ENCODE results near the gene AMZ1. TPM values are rescaled to one million over a fixed set of nuclear protein-coding genes. Genes with fewer than 3 reads are reported as not detected.

AMZ1 gene
- polyA plus RNA-seq, 1 donor, result 0.34 TPM

DNA sequence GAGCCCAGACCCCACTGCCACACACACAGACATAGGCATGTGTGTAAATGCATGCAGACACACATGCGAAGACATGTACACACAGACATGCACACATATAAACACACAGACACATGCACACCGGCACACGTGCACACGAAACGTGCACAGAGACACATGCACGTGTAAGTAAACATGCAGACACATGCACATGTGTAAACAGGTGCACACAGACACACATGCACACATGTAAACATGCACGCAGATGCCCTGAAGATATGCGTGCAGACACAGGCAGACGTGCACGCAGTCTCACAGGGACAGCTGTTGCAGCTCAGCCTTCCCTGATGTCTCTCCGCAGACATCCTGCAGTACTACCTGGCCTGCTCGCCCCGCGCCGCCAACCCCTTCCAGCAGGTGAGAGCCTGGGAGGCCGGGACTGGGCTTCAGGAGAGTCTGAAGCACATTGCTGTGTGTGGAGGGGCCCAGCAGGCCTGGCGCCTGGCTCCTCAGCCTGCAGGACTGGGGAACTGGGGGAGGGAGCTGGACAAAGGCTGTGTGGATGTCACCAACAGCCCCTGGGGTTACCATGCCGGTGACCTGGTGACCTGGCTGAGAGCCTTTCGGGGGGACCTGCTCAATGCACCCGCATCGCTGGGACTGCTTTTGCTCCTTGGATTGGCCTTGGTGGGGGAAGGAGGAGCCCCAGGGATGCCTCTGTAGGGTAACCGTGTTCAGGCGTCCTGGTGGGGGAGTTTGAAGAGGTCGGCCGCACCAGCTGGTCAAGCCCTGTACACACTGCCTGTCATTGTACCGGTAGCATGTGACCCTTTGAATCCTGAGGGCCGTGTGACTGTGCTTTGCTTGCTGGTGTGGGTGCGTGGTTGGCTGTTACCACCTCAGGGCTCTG lies 35.9 kb upstream of the AMZ1 start:
- H3K9me3 ChIP-seq (ENCODE audit: control insufficient read depth, low read depth, low read length), result no peaks in the 10 kb centered on the region
- peaks cover 4% of the 10 kb centered on the region for H3K4me1 ChIP-seq (ENCODE audit: control insufficient read depth, insufficient read depth, low read length)
- no peak overlapping the region for H3K27ac ChIP-seq (ENCODE audit: low read length)
- WGBS (ENCODE audit: insufficient coverage, low lambda C conversion rate), result no CpG with 5 or more reads among the region's 28 CpGs
- DNase-seq, result no peak
- no peaks in the 10 kb centered on the region for H3K27me3 ChIP-seq (ENCODE audit: control insufficient read depth, insufficient read depth, low read length)
- H3K36me3 ChIP-seq (ENCODE audit: control insufficient read depth, insufficient read depth, low read length), result peaks cover 79% of the 10 kb centered on the region
- H3K4me3 ChIP-seq (ENCODE audit: low read length), result no peak overlapping the region

DNA sequence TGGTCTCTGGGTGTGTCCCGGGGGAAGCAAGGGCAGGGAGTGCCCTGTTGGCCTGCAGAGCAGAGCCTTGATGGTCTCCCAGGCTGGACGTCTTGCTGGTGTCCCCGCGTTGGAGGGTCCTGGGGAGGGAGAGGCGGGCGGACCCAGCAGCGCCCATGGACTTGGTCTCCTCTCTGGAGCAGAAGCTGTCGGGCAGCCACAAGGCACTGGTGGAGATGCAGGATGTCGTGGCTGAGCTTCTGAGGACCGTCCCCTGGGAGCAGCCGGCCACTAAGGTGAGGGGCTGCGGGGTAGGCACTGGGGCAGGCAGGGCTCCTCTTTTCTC lies 35.3 kb upstream of the AMZ1 start:
- no peaks in the 10 kb centered on the region for H3K27me3 ChIP-seq (ENCODE audit: control insufficient read depth, insufficient read depth, low read length)
- DNase-seq, result no peak
- peaks cover 4% of the 10 kb centered on the region for H3K4me1 ChIP-seq (ENCODE audit: control insufficient read depth, insufficient read depth, low read length)
- H3K27ac ChIP-seq (ENCODE audit: low read length), result no peak overlapping the region
- WGBS (ENCODE audit: insufficient coverage, low lambda C conversion rate), result no CpG with 5 or more reads among the region's 12 CpGs
- H3K9me3 ChIP-seq (ENCODE audit: control insufficient read depth, low read depth, low read length), result no peaks in the 10 kb centered on the region
- peaks cover 81% of the 10 kb centered on the region for H3K36me3 ChIP-seq (ENCODE audit: control insufficient read depth, insufficient read depth, low read length)
- H3K4me3 ChIP-seq (ENCODE audit: low read length), result no peak overlapping the region

DNA sequence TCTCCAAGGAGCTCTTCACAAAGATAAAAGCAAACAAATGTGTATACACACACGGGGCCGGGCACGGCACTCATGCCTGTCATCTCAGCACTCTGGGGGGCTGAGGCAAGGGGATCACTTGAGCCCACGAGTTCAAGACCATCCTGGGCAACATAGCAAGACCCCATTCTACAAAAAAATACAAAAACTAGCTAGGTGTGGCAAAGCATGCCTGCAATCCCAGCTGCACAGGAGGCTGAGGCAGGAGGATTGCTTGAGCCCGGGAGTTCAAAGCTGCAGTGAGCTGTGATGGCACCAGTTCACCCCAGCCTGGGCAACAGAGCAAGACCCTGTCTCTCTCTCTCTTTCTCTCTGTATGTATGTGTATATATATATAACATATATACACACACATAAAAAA lies 33.9 kb upstream of the AMZ1 start:
- Histone ChIP-seq H3K4me3 (ENCODE audit: low read length) (no peak overlapping the region), H3K27me3 (ENCODE audit: control insufficient read depth, insufficient read depth, low read length) (no peaks in the 10 kb centered on the region), H3K27ac (ENCODE audit: low read length) (no peak overlapping the region), H3K9me3 (ENCODE audit: control insufficient read depth, low read depth, low read length) (no peaks in the 10 kb centered on the region), H3K4me1 (ENCODE audit: control insufficient read depth, insufficient read depth, low read length) (no peaks in the 10 kb centered on the region), H3K36me3 (ENCODE audit: control insufficient read depth, insufficient read depth, low read length) (peaks cover 83% of the 10 kb centered on the region)
- whole genome bisulfite sequencing (ENCODE audit: insufficient coverage, low lambda C conversion rate), result no CpG with 5 or more reads among the region's 5 CpGs
- no peak for DNase-seq

GRCh38 chr7:2655870-2656614 lies 32.0 kb upstream of the AMZ1 start:
- WGBS (ENCODE audit: insufficient coverage, low lambda C conversion rate), result no CpG with 5 or more reads among the region's 29 CpGs
- no peak overlapping the region for H3K27ac ChIP-seq (ENCODE audit: low read length)
- peaks cover 86% of the 10 kb centered on the region for H3K36me3 ChIP-seq (ENCODE audit: control insufficient read depth, insufficient read depth, low read length)
- H3K9me3 ChIP-seq (ENCODE audit: control insufficient read depth, low read depth, low read length), result no peaks in the 10 kb centered on the region
- no peak overlapping the region for H3K4me3 ChIP-seq (ENCODE audit: low read length)
- no peaks in the 10 kb centered on the region for H3K4me1 ChIP-seq (ENCODE audit: control insufficient read depth, insufficient read depth, low read length)
- no peak for DNase-seq
- no peaks in the 10 kb centered on the region for H3K27me3 ChIP-seq (ENCODE audit: control insufficient read depth, insufficient read depth, low read length)

GRCh38 chr7:2657208-2657607 lies 30.8 kb upstream of the AMZ1 start:
- Histone ChIP-seq H3K4me1 (ENCODE audit: control insufficient read depth, insufficient read depth, low read length) (no peaks in the 10 kb centered on the region), H3K4me3 (ENCODE audit: low read length) (no peak overlapping the region), H3K9me3 (ENCODE audit: control insufficient read depth, low read depth, low read length) (no peaks in the 10 kb centered on the region), H3K27me3 (ENCODE audit: control insufficient read depth, insufficient read depth, low read length) (no peaks in the 10 kb centered on the region), H3K36me3 (ENCODE audit: control insufficient read depth, insufficient read depth, low read length) (peaks cover 85% of the 10 kb centered on the region), H3K27ac (ENCODE audit: low read length) (no peak overlapping the region)
- DNase-seq, result no peak
- no CpG with 5 or more reads among the region's 2 CpGs for WGBS (ENCODE audit: insufficient coverage, low lambda C conversion rate)

- no peak for DNase-seq
- Histone ChIP-seq H3K27me3 (ENCODE audit: control insufficient read depth, insufficient read depth, low read length) (no peaks in the 10 kb centered on the region), H3K27ac (ENCODE audit: low read length) (no peak overlapping the region), H3K9me3 (ENCODE audit: control insufficient read depth, low read depth, low read length) (no peaks in the 10 kb centered on the region), H3K4me3 (ENCODE audit: low read length) (no peak overlapping the region), H3K36me3 (ENCODE audit: control insufficient read depth, insufficient read depth, low read length) (peaks cover 86% of the 10 kb centered on the region), H3K4me1 (ENCODE audit: control insufficient read depth, insufficient read depth, low read length) (peaks cover 5% of the 10 kb centered on the region)
- WGBS (ENCODE audit: insufficient coverage, low lambda C conversion rate), result no CpG with 5 or more reads among the region's 33 CpGs
These were observed 29.9 kb upstream of the AMZ1 start for GRCh38 chr7:2657920-2658671.

DNA sequence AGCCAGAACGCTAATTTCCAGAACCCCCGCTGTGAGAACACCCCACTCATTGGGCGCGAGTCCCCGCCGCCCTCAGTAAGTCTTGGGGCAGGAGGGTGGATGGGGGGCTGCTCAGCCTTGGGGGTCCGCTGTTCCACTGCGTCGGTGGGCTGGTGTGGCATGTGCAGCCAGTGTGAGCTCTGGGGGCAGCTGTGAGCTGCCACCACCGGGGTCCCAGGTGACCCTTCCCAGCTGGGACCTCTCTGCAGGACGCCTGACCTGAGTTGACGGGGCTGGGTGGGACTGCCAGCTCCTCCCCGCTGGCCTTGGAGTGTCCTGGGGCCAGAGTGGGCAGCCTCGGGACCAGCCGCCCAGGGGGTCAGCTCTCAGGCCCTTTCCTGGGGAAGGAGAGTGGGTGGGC lies 29.1 kb upstream of the AMZ1 start:
- no peak overlapping the region for H3K4me3 ChIP-seq (ENCODE audit: low read length)
- H3K9me3 ChIP-seq (ENCODE audit: control insufficient read depth, low read depth, low read length), result no peaks in the 10 kb centered on the region
- peaks cover 82% of the 10 kb centered on the region for H3K36me3 ChIP-seq (ENCODE audit: control insufficient read depth, insufficient read depth, low read length)
- no peak for DNase-seq
- no peaks in the 10 kb centered on the region for H3K27me3 ChIP-seq (ENCODE audit: control insufficient read depth, insufficient read depth, low read length)
- H3K4me1 ChIP-seq (ENCODE audit: control insufficient read depth, insufficient read depth, low read length), result peaks cover 11% of the 10 kb centered on the region
- no CpG with 5 or more reads among the region's 15 CpGs for WGBS (ENCODE audit: insufficient coverage, low lambda C conversion rate)
- no peak overlapping the region for H3K27ac ChIP-seq (ENCODE audit: low read length)

GRCh38 chr7:2659556-2660358 lies 28.2 kb upstream of the AMZ1 start:
- DNase-seq, result no peak
- H3K36me3 ChIP-seq (ENCODE audit: control insufficient read depth, insufficient read depth, low read length), result peaks cover 78% of the 10 kb centered on the region
- no peak overlapping the region for H3K27ac ChIP-seq (ENCODE audit: low read length)
- no peaks in the 10 kb centered on the region for H3K9me3 ChIP-seq (ENCODE audit: control insufficient read depth, low read depth, low read length)
- WGBS (ENCODE audit: insufficient coverage, low lambda C conversion rate), result no CpG with 5 or more reads among the region's 36 CpGs
- peaks cover 11% of the 10 kb centered on the region for H3K4me1 ChIP-seq (ENCODE audit: control insufficient read depth, insufficient read depth, low read length)
- no peak overlapping the region for H3K4me3 ChIP-seq (ENCODE audit: low read length)
- H3K27me3 ChIP-seq (ENCODE audit: control insufficient read depth, insufficient read depth, low read length), result no peaks in the 10 kb centered on the region

DNA sequence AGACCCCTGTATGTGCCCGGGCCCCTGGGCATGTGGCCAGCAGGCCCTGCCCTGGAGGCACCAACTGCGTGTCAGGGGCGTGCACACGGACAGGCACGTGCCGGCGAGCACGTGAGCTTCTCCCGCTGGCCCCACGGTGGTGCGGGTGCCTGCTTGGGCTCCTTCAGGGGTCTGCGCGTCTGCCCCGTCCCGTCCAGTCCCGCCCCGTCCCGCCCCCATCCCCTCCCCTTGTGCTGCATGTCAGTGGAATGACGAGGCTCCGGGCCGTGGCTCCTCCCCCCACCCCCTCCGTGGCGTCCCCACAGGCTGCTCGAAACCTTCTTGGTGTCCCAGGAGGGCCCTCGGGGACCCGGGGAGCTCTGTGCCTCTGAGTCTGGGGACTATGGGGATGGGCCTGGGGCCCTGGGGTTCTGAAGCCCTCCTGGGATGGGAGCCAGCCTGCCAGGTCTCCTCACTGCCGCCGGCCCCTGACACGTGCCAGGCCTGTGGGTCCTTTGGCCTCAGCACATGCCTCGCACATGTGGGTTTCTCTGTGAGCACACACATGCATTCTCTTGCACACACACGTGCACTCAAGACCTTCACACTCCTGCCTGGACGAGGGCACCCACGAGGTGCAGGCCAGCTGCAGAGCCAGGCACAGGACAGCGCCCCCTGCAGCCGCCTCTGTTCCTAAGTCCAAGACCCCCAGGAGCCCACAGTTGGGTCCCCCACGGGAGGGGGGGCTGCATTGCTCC lies 27.5 kb upstream of the AMZ1 start:
- H3K4me3 ChIP-seq (ENCODE audit: low read length), result no peak overlapping the region
- peaks cover 3% of the 10 kb centered on the region for H3K9me3 ChIP-seq (ENCODE audit: control insufficient read depth, low read depth, low read length)
- no peak overlapping the region for H3K27ac ChIP-seq (ENCODE audit: low read length)
- WGBS (ENCODE audit: insufficient coverage, low lambda C conversion rate), result no CpG with 5 or more reads among the region's 36 CpGs
- H3K36me3 ChIP-seq (ENCODE audit: control insufficient read depth, insufficient read depth, low read length), result peaks cover 73% of the 10 kb centered on the region
- DNase-seq, result no peak
- no peaks in the 10 kb centered on the region for H3K27me3 ChIP-seq (ENCODE audit: control insufficient read depth, insufficient read depth, low read length)
- peaks cover 11% of the 10 kb centered on the region for H3K4me1 ChIP-seq (ENCODE audit: control insufficient read depth, insufficient read depth, low read length)
